HepG2 (cell line): ENCODE data around the gene STRN3. TPM values are rescaled to one million over a fixed set of nuclear protein-coding genes. Genes with fewer than 3 reads are reported as not detected.

Experiments used
- ATAC-seq: fragments of 200-7000 bp; cut with Tn5 transposase; 3 replicates; pipeline ENCODE4 v1.9.1; 2020; ENCODE audit warnings: mild to moderate bottlenecking, moderate library complexity
- BruUV-seq: library from RNA; stranded (reverse); fragments of 400-500 nt; replicated peaks from 2 replicates; lab custom pipeline; 2021; lab: Mats Ljungman, UMichigan
- CTCF ChIA-PET: fragments of 300-600 bp; formaldehyde crosslinking; extraction: SDS; loops from one replicate; lab custom pipeline; 2021; ENCODE audit warnings: low total read pairs, inconsistent platforms, low intra/inter-chr PET ratio; lab: Yijun Ruan, JAX
- POLR2A ChIA-PET: fragments of 350-600 bp; sonication (Branson Sonifier 250); formaldehyde crosslinking; loops from one replicate; lab custom pipeline; 2020; ENCODE audit warnings: antibody characterized with exemption, inconsistent platforms; lab: Yijun Ruan, JAX
- DNase-seq: peaks from one replicate; pipeline ENCODE4 v3.0.0-alpha.2; 2015; ENCODE audit warnings: low spot score
- FAIRE-seq: peaks from 3 replicates; lab custom pipeline; 2011; peaks lifted over from hg19 to GRCh38; lab: Jason Lieb, UNC
- H2AFZ ChIP-seq: one replicate; pipeline ENCODE4 v1.6.1; 2011; ENCODE audit warnings: low read length, inconsistent platforms
- H3K27ac ChIP-seq: fragments of 300-600 bp; 3 replicates; pipeline ENCODE4 v1.8.0; 2011; ENCODE audit warnings: mixed run types, mild to moderate bottlenecking, mixed read lengths, low read length, inconsistent platforms; ENCODE audit not compliant: insufficient read depth; ENCODE audit errors: extremely low read length
- H3K27me3 ChIP-seq, 2 experiments: fragments of 200-600 bp in 1 of 2; 2 replicates in 1 of 2; 3 replicates in 1 of 2; pipeline versions ENCODE4 v1.6.0 to v1.8.0; 2011; ENCODE audit warnings: low read length in 2 of 2, mild to moderate bottlenecking in 2 of 2, moderate library complexity in 2 of 2, inconsistent platforms in 1 of 2; ENCODE audit not compliant: insufficient read depth in 2 of 2, control insufficient read depth in 1 of 2
- H3K36me3 ChIP-seq, 2 experiments: fragments of 200-600 bp in 1 of 2; replicated peaks in 1 of 2; 2 replicates in 1 of 2; 3 replicates in 1 of 2; pipeline versions ENCODE4 v1.5.1 to v1.8.0; 2011; ENCODE audit warnings: low read length in 2 of 2, inconsistent platforms in 1 of 2; ENCODE audit not compliant: insufficient read depth in 2 of 2, control insufficient read depth in 1 of 2
- H3K4me1 ChIP-seq: 2 replicates; pipeline ENCODE4 v1.5.1; 2012; ENCODE audit warnings: low read length, inconsistent platforms; ENCODE audit not compliant: insufficient read depth
- H3K4me2 ChIP-seq: 2 replicates; pipeline ENCODE4 v1.6.0; 2011; ENCODE audit warnings: low read depth, low read length, inconsistent platforms
- H3K4me3 ChIP-seq, 3 experiments: fragments of 200-600 bp in 1 of 3; sonication (generic), shearing (Covaris generic) in 1 of 3; replicated peaks in 1 of 3; 2 replicates each; pipeline ENCODE4 v1.5.1; 2011 to 2016; ENCODE audit warnings: low read length in 3 of 3, inconsistent platforms in 2 of 3, low read depth in 2 of 3, mild to moderate bottlenecking in 2 of 3, control low read depth in 1 of 3, mixed read lengths in 1 of 3; ENCODE audit not compliant: insufficient read depth in 1 of 3
- H3K79me2 ChIP-seq: one replicate; pipeline ENCODE4 v1.6.1; 2011; ENCODE audit warnings: low read length, inconsistent platforms; ENCODE audit not compliant: insufficient read depth
- H3K9ac ChIP-seq: 2 replicates; pipeline ENCODE4 v1.6.0; 2011; ENCODE audit warnings: mild to moderate bottlenecking, low read depth, low read length, inconsistent platforms; ENCODE audit not compliant: insufficient read depth
- H3K9me3 ChIP-seq: 2 replicates; pipeline ENCODE4 v1.5.1; 2012; ENCODE audit warnings: mild to moderate bottlenecking, low read length
- H4K20me1 ChIP-seq: 2 replicates; pipeline ENCODE4 v1.6.0; 2011; ENCODE audit warnings: inconsistent platforms, mild to moderate bottlenecking, low read length, moderate library complexity; ENCODE audit not compliant: insufficient read depth
- ATF1 ChIP-seq: IDR thresholded peaks from 2 replicates; pipeline ENCODE4 v1.6.1; 2016; ENCODE audit warnings: mild to moderate bottlenecking, control low read depth
- E2F2 ChIP-seq: sonication (generic); formaldehyde crosslinking; IDR thresholded peaks from 2 replicates; pipeline ENCODE4 v1.4.0; 2020; ENCODE audit warnings: missing genetic modification reagents, borderline replicate concordance
- FOXO4 ChIP-seq: sonication (generic); formaldehyde crosslinking; conservative IDR thresholded peaks from 2 replicates; pipeline ENCODE4 v1.8.1; 2023; ENCODE audit warnings: missing genetic modification reagents
- MAF1 ChIP-seq: sonication (generic); formaldehyde crosslinking; IDR thresholded peaks from 2 replicates; pipeline ENCODE4 v1.5.0; 2020; ENCODE audit warnings: missing genetic modification reagents, borderline replicate concordance
- PHF20 ChIP-seq: sonication (generic); formaldehyde crosslinking; IDR thresholded peaks from 2 replicates; pipeline ENCODE4 v1.5.0; 2020; ENCODE audit warnings: mild to moderate bottlenecking, missing genetic modification reagents
- SIX1 ChIP-seq: sonication (generic); formaldehyde crosslinking; IDR thresholded peaks from 2 replicates; pipeline ENCODE4 v1.4.0; 2020; ENCODE audit warnings: missing genetic modification reagents, borderline replicate concordance
- ZBTB42 ChIP-seq: sonication (generic); formaldehyde crosslinking; IDR thresholded peaks from 2 replicates; pipeline ENCODE4 v1.5.0; 2020; ENCODE audit warnings: mild to moderate bottlenecking, missing genetic modification reagents
- ZNF275 ChIP-seq: sonication (generic); formaldehyde crosslinking; IDR thresholded peaks from 2 replicates; pipeline ENCODE4 v1.8.0; 2022; ENCODE audit warnings: missing genetic modification reagents, mild to moderate bottlenecking, inconsistent platforms, borderline replicate concordance
- ZNF776 ChIP-seq: sonication (generic); formaldehyde crosslinking; IDR thresholded peaks from 2 replicates; pipeline ENCODE4 v1.4.0; 2020; ENCODE audit warnings: mild to moderate bottlenecking, missing genetic modification reagents
- in situ Hi-C: cut with HindIII; loops from 2 replicates; pipeline ENCODE4 v1.10.0; 2017; ENCODE audit warnings: low pct_unique_long_range_greater_than_20kb; ENCODE audit not compliant: extremely low pct_ligation_motif_present
- intact Hi-C: fragments of 100-400 bp; cut with micrococcal nuclease; formaldehyde crosslinking; loops from one replicate; pipeline ENCODE4 v1.10.0; 2022; ENCODE audit not compliant: unreplicated experiment
- polyA plus RNA-seq, 8 experiments: library from polyadenylated mRNA; depleted of rRNA in 3 of 8; stranded (reverse) in 7 of 8; unstranded in 1 of 8; fragments of >200 nt; fragmentation: Illumina TruSeq in 4 of 8; extraction: Trizol in 4 of 8; gene quantifications; 2 replicates each; pipeline versions ENCODE4 v1.2.1 to v1.2.3, GENCODE V29; 2011 to 2016; ENCODE audit warnings: low read depth in 4 of 8, missing spikeins in 1 of 8, mixed read lengths in 1 of 8; ENCODE audit not compliant: insufficient read depth in 1 of 8
- total RNA-seq, 5 experiments: library from RNA; depleted of rRNA; stranded (reverse); fragments of >200 nt; fragmentation: Illumina TruSeq; extraction: Trizol; gene quantifications; 2 replicates each; pipeline ENCODE4 v1.2.3, GENCODE V29; 2016; ENCODE audit warnings: low read depth in 1 of 5
- TF ChIP-seq, protein P1 (sequence below): sonication (generic); formaldehyde crosslinking; conservative IDR thresholded peaks from 2 replicates; pipeline ENCODE4 v1.8.0; 2022; ENCODE audit warnings: missing genetic modification reagents

Gene STRN3
- total and polyA plus RNA-seq, 2 of the 13 experiments (the other 11 are each of a cell fraction or from before 2014, with no cell fraction given): 49.4 to 123 TPM

GRCh38 chr14:30990770-30991169, 35.4 kb downstream of the STRN3 start:
- in situ Hi-C loops: no loop called here
- no peak for TF ChIP-seq MAF1
- no peak for TF ChIP-seq E2F2
- TF ChIP-seq ZNF776 (CRISPR knock-in tag): no peak
- TF ChIP-seq, protein P1, sequence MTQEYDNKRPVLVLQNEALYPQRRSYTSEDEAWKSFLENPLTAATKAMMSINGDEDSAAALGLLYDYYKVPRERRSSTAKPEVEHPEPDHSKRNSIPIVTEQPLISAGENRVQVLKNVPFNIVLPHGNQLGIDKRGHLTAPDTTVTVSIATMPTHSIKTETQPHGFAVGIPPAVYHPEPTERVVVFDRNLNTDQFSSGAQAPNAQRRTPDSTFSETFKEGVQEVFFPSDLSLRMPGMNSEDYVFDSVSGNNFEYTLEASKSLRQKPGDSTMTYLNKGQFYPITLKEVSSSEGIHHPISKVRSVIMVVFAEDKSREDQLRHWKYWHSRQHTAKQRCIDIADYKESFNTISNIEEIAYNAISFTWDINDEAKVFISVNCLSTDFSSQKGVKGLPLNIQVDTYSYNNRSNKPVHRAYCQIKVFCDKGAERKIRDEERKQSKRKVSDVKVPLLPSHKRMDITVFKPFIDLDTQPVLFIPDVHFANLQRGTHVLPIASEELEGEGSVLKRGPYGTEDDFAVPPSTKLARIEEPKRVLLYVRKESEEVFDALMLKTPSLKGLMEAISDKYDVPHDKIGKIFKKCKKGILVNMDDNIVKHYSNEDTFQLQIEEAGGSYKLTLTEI (CRISPR knock-in tag): no peak
- TF ChIP-seq ATF1 (CRISPR knock-in tag): 0 out of 2 replicates have a peak, but pooled peaks have one; percentile 24
- TF ChIP-seq PHF20 (CRISPR knock-in tag): no peak
- TF ChIP-seq FOXO4 (CRISPR knock-in tag): 0 out of 2 replicates have a peak, but pooled peaks have one; percentile 67
- TF ChIP-seq ZNF275 (CRISPR knock-in tag): no peak
- no peak for TF ChIP-seq SIX1 (CRISPR knock-in tag)
- no peak for TF ChIP-seq ZBTB42 (CRISPR knock-in tag)

More at GRCh38 chr14:30990770-30991169, 35.4 kb downstream of the STRN3 start:
- no peak overlapping the region for H3K4me3 ChIP-seq
- H3K9me3 ChIP-seq: no peaks in the 10 kb centered on the region
- peaks cover 4 to 5% of the 10 kb centered on the region in 2 experiments; a peak in 3 of 5 replicates for H3K36me3 ChIP-seq
- intact Hi-C loops: no loop called here
- DNase-seq (no peak), ATAC-seq (no peak), FAIRE-seq (no peak)
- H2AFZ ChIP-seq: no peak overlapping the region
- peaks cover 78% of the 10 kb centered on the region for H4K20me1 ChIP-seq
- POLR2A ChIA-PET: interaction anchor here (0.5 to 1.3 kb wide), 3 partner anchors 13 to 64 kb away, joined by 3 to 6 read pairs (median 3); partner anchors contain the start of gene STRN3
- CTCF ChIA-PET: no interaction called here
- H3K4me2 ChIP-seq: no peak overlapping the region
- H3K9ac ChIP-seq: no peak overlapping the region
- no TSS peak for BruUV-seq
- no peak overlapping the region for H3K27ac ChIP-seq
- H3K27me3 ChIP-seq: no peaks in the 10 kb centered on the region
- peaks cover 37% of the 10 kb centered on the region for H3K4me1 ChIP-seq
- H3K79me2 ChIP-seq: peaks cover 94% of the 10 kb centered on the region
